D341Med (cell line): ENCODE results near the gene CDK6.
"Not testable (repeated sequence)": the region's sequence is repeated elsewhere in the genome, so short reads cannot be mapped to it uniquely, and the experiment has no call there.

Experiments used
- DNase-seq: peaks from one replicate; pipeline ENCODE4 v3.0.0; 2012; ENCODE audit warnings: low spot score

The CDK6 gene

GRCh38 chr7:92622030-92622429 lies 214.3 kb downstream of the CDK6 start:
- DNase-seq: no peak

- no peak for DNase-seq
These were observed 214.8 kb downstream of the CDK6 start for GRCh38 chr7:92621561-92622023.

DNA sequence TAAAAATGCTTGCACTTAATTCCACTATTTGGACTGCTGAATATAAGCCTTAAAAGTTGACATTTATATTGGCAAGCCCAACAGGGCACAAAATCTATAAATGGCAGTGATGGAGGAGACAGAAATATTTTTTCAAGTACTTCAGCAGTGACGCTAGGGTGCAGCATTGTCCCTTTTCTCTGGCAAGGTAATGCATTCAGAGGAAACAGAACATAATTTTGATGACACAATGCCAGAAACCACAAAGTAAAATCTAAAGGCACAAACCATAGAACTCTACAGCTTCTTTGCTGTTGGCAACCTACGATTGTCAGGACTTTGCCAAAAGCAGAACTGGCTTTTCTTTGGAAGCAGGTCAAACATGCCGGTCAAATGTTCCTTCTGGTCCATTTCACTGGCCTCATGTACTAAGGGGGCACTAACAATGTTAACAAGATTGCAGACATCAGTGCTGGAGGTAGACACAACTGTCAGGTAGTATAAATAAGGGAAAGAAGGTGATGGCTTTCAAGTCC lies 215.3 kb downstream of the CDK6 start:
- peak; percentile 58 for DNase-seq

GRCh38 chr7:92615861-92616260 lies 220.5 kb downstream of the CDK6 start:
- no peak for DNase-seq

GRCh38 chr7:92614660-92615174 lies 221.7 kb downstream of the CDK6 start:
- no peak for DNase-seq

DNA sequence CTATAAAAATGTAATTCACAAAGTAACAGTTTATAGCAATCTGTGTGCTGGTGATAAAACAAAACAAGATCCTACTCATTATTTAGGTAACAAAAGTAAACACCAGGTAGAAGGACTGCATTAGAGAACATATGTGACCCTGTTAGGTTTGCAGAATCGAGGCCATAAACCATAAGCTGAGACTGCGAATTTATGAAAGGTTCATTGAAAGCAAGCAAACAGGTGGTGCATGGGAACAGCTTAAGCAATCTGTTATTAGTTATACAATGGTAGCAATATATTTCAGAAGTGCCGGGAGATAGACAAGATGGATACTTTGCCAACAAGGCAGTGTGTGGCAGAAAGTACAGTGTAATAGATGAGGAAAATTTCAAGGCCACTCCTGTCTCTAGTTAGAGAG lies 222.7 kb downstream of the CDK6 start:
- DNase-seq: no peak

DNA sequence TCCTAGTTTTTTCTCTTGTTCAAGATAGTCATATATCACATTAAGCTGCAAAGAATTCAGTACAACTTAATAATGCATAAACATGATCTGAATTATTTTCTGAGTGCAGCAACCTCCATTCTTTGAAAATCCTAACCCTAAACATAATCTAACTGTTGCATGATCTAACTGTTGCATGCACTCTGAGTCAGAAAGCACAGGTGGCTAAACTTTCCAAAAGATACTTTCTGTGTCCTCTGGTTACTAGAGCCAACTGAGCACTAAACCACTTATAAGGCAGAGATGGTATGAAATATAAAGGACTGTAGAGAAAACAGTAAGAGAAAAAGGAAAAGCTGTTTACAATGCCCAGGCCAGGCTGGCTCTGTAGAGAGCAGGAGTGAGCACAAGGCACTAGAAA lies 223.2 kb downstream of the CDK6 start:
- no peak for DNase-seq

DNA sequence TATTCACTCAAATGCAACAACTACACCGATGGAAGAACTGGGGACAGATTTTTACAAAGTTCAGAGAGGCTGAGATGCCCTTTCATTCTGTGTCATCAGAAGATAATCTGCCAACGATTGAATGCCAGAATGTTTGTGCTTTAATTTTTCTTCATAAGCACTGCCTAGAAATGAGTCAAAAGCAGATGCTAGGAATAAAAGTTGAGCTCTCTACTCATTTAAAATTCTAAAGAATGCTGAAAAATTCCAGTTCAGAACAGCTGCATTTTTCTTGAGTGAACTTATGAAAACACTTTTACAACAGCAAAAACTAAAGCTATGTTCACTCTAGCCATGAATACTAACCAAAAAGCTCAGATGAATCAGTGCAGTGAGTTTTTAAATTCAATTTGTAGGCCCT lies 223.9 kb downstream of the CDK6 start:
- no peak for DNase-seq

DNA sequence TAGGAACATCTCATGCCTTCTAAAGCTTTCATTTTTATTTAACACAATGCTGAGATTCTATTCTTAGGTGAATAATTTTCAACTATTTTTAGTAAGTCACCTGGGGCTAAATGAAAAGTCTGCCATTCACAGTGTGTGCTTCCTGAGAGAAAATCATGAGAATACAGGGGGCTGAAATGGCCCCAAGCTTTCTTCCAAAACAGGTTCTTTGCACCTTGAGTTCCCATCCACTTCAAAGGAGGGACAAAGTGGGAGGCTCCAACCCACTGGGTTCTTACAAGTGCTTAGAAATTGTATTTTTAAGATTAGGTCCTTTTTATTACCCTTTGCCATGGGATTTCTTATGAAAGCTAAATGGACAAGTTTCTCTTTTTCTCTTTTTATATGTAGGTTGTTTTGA lies 224.6 kb downstream of the CDK6 start:
- no peak for DNase-seq

DNA sequence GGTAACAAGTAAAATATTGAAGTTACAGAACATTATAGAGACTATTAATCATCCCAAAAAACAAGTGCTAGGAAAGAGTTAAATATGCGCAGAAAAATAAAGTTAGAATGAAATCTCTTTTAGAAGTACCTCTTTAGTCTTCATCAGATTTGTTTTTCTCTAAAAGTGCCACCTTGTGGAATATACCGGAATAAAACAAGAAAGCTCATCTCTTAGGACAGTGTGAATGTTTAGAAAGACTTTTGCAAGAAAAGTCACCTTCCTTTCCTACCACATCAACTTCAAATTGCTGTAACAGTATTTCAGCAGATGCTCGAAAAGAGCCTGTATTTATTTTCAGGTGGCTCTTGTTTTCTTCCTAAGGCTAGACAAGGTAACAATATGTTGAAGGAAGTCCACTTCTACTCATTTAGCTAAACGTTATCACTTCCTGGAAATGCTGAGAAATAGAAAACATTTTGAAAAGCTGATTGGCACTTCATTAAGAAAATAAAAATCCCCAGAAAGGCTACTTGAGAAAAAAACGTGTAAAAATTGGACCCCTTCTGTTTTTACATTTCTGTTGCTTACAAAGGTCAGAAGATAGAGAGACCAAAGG lies 226.4 kb downstream of the CDK6 start:
- DNase-seq: no peak

DNA sequence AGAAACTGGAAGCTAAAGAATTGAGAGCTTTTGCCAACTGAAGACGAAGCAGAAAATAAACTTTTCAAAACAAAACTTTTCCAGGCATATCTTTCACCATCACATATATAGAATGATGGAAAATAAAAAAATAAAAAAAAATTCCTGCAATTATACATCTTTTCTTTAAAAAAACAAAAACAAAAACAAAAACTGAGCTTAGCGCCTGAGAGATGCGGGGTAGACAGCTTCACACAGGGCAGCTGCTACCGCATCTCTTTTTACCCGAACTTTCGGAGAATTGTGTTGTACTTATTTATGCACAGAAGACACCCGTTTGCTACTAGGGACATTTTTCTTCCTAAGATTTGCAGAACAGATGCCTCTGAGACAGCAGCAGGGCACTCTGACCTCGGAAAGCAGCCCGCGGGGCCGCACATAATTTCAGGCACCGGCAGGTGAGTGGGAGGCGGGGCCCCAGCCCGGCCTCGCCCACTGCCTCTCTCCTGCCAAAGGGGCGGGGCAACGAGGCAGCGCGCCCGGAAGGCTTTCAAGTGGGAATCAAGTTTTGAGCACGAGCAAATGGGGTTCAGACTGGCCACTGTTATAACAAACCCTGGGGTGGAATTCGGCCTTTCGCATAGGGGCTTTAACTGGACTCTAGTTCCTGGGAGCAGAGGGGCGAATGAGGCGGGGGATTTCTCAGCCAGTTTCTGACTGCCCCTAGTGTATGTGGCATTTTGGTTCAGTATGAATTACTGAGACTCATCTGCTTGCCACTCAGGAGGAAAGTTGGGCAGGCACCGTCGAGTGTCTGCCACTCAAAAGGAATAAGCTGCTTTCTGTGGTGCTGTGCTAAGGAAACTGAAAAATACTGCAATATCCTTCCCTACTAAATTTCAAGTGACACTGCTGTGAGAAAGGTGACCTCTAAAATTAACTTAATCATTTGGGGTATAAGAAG lies 227.7 kb downstream of the CDK6 start:
- DNase-seq: peak; percentile 27

- no peak for DNase-seq
These were observed 229.4 kb downstream of the CDK6 start for GRCh38 chr7:92606985-92607384.

DNA sequence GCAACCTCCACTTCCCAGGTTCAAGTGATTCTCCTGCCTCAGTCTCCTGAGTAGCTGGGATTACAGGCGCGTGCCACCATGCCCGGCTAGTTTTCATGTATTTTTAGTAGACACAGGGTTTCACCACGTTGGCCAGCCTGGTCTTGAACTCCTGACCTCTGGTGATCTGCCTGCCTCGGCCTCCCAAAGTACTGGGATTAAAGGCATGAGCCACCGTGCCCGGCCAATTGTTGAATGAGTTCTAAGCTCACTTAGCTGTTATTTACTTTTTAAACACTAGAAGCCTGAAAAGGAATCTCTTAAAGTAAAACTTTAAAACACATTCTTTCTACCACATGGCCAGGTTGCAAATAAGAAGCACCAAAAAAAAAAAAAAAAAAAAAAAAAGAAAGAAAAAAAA lies 231.9 kb downstream of the CDK6 start:
- not testable (repeated sequence) for DNase-seq

DNA sequence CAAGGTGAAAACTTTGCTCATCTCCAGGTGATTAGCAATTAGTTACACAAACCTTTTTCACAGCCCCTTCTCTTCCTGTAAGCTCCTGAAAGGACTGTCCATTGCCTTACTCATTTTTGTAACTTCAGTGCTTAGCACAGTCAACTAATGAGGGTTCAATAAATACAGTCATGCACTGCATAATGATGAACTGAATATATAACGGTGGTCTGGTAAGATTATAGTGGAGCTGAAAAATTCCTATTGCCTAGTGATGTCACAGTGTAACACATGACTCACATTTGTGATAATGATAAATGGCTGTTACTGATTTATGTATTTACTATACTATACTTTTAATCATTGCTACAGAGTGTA lies 233.3 kb downstream of the CDK6 start:
- no peak for DNase-seq

DNA sequence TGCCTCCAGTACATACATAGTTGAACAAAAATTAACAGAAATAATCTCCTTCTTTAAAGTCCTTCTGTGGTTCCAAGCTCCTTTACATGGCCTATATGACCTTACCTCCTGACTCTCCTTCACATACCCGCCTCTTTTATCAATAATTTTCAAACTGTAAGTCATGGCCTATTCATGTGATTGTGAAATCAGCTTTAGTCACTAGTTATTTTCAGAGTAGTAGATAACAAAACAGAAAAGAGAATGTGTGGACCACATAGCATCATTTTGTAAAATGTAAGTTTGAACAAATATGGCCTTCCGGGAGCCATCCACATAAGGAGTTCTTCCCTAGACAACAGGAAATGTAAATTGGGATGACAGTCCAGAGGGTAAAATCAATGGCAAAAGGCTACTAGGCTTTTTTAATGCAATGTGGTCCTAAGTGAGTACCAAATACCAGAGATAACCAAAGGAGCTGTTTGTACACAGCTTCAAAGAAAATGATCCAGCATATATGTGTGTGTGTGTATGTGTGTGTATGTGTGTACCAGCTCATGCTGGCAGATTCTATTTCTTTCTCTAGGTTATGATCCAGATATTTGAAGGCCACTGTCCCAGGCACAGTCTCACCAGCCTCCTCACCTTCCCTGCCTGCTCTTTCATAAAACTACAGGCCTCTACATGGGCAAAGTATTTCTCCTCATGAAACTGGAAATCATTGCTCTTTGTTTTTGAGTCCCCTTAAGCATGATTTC lies 233.9 kb downstream of the CDK6 start:
- DNase-seq: no peak

DNA sequence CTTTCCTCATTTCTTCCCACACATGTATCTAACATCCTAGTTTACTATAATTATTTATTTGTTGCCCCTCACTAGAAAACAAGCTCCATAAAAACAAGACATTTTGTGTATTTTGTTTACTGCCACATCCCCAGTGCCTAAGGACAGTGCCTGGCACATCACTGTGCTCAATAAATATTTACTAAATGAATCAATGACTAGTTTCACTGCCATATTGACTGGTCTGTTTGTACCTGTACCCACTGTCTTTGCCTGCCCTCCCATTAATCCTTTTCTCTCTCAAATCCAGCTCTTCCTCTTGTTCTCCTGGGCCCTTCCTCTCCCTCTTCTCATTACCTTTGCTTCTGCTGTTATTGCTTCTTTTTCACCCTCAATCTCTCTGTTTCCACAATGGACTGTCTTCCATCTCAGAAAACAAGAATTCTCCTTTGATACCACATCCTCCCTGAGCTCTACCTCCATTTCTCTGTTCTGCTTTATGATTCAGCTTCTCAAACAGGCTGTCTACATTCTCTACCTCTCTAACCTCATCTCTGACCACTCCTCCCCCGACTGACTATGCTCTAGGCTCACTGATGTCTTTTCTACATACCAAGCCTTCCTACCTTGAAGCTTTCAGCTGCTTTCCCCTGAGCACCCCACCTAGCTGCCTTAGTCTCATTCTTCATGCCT lies 237.9 kb downstream of the CDK6 start:
- DNase-seq: no peak

DNA sequence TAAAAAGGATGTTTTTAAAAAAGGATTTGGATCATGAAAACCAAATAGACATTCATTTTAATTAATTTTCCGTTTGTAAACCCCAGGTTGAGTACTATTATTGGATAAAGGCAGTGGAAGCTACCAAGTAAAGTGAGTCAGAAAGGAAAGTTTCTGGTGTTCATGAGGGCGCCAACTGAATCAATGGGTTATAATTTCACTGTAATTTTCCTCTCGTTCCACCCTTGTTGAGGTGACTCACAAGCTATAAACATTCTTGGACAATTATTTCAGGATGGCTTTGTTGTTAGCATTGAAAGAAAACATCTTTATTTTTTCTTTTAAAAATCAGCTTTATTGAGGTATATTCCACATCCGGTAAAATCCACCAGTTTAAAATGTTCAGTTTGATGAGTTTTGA lies 241.1 kb downstream of the CDK6 start:
- DNase-seq: no peak

GRCh38 chr7:92594746-92595145 lies 241.6 kb downstream of the CDK6 start:
- no peak for DNase-seq

DNA sequence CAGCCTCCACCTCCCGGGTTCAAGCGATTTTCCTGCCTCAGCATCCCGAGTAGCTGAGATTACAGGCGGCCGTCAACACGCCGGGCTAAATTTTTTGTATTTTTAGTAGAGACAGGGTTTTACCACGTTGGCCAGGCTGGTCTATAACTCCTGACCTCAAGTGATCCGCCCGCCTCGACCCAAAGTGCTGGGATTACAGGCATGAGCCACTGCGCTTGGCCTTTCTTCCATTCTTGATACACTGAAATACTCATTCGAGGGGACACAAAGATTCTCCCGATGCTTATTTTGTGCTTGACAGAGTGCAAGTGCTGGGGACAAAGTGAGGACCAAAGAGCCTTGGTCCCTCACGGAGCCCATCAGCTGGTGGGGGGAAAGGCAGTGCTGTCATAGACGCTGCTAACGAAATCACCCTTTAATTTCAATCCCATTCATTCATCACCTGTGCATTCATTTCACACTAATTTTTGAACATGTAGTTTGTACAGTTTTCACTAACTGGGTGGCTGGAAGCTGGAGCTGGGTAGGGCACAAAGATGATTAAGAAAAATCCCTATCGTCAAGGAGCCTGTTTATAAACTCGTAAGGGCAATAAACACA lies 245.6 kb downstream of the CDK6 start:
- DNase-seq: no peak

DNA sequence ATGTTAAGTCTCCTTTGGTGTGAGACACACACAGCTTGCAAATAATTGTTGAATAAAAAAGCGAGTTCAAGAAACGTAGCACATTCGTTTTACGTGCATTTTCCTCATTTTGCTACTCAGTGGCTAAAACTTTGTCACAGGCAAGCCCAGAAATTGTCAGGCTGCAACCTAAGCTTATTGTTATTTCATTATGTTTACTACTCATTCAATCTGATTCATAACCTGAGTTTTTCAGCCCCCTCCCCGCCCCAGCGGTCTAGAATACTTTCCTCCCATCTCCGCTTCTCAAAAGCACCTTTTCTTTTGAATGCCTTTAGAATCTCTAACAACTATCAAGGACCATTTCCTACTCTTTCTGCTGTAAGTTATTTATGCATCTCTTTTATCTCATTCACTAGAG lies 247.3 kb downstream of the CDK6 start:
- no peak for DNase-seq

DNA sequence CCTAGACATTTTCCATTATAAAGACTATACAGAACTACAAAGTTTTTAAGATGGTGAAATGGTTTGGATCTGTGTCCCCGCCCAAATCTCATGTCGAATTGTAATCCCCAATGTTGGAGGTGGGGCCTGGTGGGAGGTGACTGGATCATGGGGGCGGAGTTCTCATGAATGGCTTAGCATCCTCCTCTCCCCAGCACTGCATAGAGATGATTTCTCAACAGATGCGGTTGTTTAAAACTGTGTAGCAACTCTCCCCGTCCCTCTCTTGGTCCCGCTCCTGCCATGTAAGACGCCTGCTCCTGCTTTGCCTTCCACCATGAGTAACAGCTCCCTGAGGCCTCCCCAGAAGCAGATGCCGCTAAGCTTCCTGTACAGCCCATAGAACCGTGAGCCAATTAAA lies 247.8 kb downstream of the CDK6 start:
- DNase-seq: no peak

GRCh38 chr7:92586841-92587240 lies 249.5 kb downstream of the CDK6 start:
- DNase-seq: no peak
